NCI-H510A treated with DMSO at 0.1 percent for 48 hours (cell line): ENCODE data around the gene TSPEAR.
"Not testable (repeated sequence)": the region's sequence is repeated elsewhere in the genome, so short reads cannot be mapped to it uniquely, and the experiment has no call there.

Source experiments
- DNase-seq: peaks from one replicate; lab custom pipeline; 2025; lab: John Stamatoyannopoulos, UW

TSPEAR gene

GRCh38 chr21:44684077-44684476 lies 27.3 kb downstream of the TSPEAR start:
- DNase-seq = no peak

- DNase-seq = no peak
These were observed 28.7 kb downstream of the TSPEAR start for GRCh38 chr21:44682580-44683151.

GRCh38 chr21:44681861-44682579 lies 29.4 kb downstream of the TSPEAR start, which contains the start of gene KRTAP12-1:
Gene KRTAP12-1, minus strand, starts transcription at chr21:44682163. Its CDS starts 40 bp downstream, at chr21:44682123.
- DNase-seq = peak; percentile 13

- DNase-seq = no peak
These were observed 30.2 kb downstream of the TSPEAR start for GRCh38 chr21:44681152-44681551.

- DNase-seq = no peak
These were observed 33.5 kb downstream of the TSPEAR start for GRCh38 chr21:44677881-44678280.

GRCh38 chr21:44671911-44672310 lies 39.5 kb downstream of the TSPEAR start:
- DNase-seq = no peak

GRCh38 chr21:44670642-44671432 lies 40.5 kb downstream of the TSPEAR start:
- DNase-seq = no peak

GRCh38 chr21:44667612-44668011 lies 43.8 kb downstream of the TSPEAR start:
- DNase-seq = no peak

- no peak for DNase-seq
These were observed 44.7 kb downstream of the TSPEAR start, which contains the start of gene KRTAP12-2 for GRCh38 chr21:44666401-44667320. Gene KRTAP12-2, minus strand, starts transcription at chr21:44666927. Its CDS starts 41 bp downstream, at chr21:44666886.

- DNase-seq = no peak
These were observed 46.7 kb downstream of the TSPEAR start for GRCh38 chr21:44664691-44665090.

- DNase-seq = not testable (repeated sequence)
These were observed 49.8 kb downstream of the TSPEAR start for GRCh38 chr21:44661567-44661966.

- DNase-seq = no peak
These were observed 52.3 kb downstream of the TSPEAR start for GRCh38 chr21:44658913-44659595.

GRCh38 chr21:44658541-44658910 lies 52.8 kb downstream of the TSPEAR start:
- no peak for DNase-seq

- no peak for DNase-seq
These were observed 53.5 kb downstream of the TSPEAR start, which contains the start of gene KRTAP12-3 for GRCh38 chr21:44657635-44658540. Gene KRTAP12-3, plus strand, starts transcription at chr21:44657932. Its CDS starts 48 bp downstream, at chr21:44657980.

- no peak for DNase-seq
These were observed 54.5 kb downstream of the TSPEAR start for GRCh38 chr21:44656868-44657267.

GRCh38 chr21:44654576-44655175 lies 56.7 kb downstream of the TSPEAR start, which contains the start of gene KRTAP12-4:
Gene KRTAP12-4, minus strand, starts transcription at chr21:44654659. Its CDS starts 45 bp downstream, at chr21:44654614.
- no peak for DNase-seq

- DNase-seq = no peak
These were observed 57.5 kb downstream of the TSPEAR start for GRCh38 chr21:44653656-44654575.

GRCh38 chr21:44653123-44653522 lies 58.2 kb downstream of the TSPEAR start:
- no peak for DNase-seq
